Adrenal gland (tissue), 5 donors: ENCODE data around the gene DEK.

ENCODE experiments used
- CTCF ChIP-seq, 6 experiments: fragments of 450-650 bp in 4 of 6; fragments of 200-600 bp in 2 of 6; sonication (generic) in 1 of 6; IDR thresholded peaks; 1 replicate in 5 of 6; 2 replicates in 1 of 6; pipeline versions ENCODE4 v1.5.1 to v1.8.0; 2016 to 2021; ENCODE audit warnings: antibody characterized with exemption in 6 of 6, mild to moderate bottlenecking in 2 of 6, moderate library complexity in 1 of 6
- POLR2A ChIP-seq, 2 donors: fragments of 450-650 bp; IDR thresholded peaks; one replicate each; pipeline ENCODE4 v1.6.1; 2017; ENCODE audit warnings: antibody characterized with exemption in 2 of 2, mild to moderate bottlenecking in 2 of 2, moderate library complexity in 1 of 2
- donor health status: DM: no; HTN: no; CAD: no.

DNA sequence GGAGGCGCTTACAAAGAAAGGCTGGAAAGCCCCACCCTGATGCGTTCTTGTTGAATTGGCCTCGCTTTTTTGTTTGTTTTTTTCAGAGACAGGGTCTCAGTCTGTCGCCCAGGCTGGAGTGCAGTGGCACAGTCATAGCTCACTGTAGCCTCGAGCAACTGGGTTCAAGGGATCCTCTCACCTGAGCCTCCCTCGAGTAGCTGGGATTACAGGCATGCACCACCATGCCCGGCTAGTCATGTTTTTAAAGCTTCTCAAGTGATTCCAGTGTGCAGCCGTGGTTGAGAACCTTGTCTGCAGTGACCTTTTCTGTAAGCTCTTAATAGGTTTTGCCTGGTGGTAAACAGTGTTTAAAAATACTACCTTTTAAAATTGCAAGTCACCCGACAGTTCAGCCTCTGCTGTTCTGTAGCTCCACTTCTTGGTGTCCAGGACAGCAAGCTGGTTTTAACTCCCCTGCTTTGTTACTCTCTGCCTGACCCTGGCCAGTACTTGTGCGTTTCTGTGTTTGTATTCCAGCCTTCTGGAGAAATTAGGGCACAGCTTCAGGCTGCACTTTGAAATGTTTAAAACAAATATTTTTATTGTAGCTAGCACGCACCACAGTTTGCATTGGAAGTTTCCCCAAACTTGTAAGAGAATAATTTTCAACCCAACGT, 54.7 kb downstream of the DEK start:
- TF ChIP-seq CTCF (IDR thresholded peaks at IDR 0.05) (no peak), POLR2A (IDR thresholded peaks at IDR 0.05) (no peak)
